IPS DF 4.7 (cell line): ENCODE results near the gene FANK1.
A peak's percentile ranks its signal among the peaks of the same experiment; 100 is the strongest.
"Not testable (repeated sequence)": the region's sequence is repeated elsewhere in the genome, so short reads cannot be mapped to it uniquely, and the experiment has no call there.

Experiments used
- DNase-seq: peaks from one replicate; pipeline ENCODE4 v3.0.0-alpha.2; 2013; ENCODE audit warnings: low spot score; ENCODE audit errors: extremely low read depth

Gene FANK1

DNA sequence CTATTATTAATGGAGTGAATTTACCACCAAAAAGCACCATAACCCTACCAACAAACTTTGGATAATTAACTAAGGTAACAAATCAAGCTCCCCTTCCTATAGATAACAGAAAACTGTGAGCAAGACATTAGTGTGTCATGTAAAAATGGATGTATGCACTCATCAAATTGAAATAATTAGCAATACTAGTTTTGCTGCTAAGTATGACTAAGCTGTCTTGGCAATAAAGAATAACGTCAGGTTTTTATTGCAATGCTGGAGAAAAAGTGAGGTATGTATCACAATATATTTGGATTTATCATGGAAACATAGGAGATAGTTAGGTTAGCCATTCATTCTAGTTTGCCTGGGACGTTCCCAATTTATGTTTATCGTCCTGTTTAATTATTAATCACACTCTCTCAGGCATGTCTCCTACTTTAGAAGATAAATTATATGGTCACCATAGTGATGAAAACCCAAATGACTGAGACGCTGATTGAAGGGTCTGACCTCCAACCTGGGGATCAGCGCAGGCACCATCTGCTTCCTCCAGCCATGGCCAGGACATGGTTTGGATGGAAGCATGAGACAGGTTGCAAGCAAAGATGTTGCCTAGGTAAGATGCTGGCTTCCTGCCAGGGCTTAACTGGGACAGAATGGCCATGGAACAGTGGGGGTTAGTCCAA, 125.6 kb downstream of the FANK1 start:
- DNase-seq: no peak

DNA sequence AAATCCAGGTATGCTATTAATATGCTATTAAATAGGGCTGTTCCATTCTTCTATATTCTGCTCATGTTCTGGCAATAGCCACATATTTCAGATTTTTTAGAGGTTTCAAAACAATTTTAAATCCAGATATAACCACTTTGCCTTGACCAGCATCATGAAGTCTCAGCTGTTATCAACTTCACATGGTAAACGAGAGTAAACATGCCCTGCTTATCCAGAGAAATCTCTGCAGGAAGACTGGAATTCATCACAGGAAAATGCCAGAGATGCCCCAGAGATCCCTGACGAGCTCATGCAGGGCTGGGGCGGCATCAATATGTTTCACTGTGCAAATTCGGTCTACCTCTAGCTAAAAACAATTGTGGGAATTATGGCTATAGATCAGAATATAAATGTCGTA, 126.5 kb downstream of the FANK1 start:
- DNase-seq: no peak

GRCh38 chr10:126027692-126028091, 131.3 kb downstream of the FANK1 start:
- DNase-seq: no peak

DNA sequence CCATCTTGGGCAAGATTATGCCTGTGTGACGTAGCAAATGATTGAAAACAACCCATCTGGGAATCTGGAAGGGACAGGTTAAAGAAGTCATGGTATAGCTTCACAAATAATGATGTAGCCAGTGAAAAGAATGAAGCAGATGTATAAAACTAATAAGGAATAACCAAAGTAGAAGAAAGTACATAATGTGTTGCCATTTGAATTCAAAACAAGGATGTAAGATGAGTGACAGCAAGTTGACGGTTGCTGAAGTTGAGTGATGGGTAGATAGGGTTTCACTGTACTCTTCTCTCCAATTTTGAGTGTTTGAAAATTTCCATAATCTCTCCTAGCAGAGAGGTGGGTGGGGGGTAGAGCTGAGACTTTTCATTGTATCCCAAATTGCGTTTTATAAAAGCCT, 133.6 kb downstream of the FANK1 start:
- DNase-seq: no peak

DNA sequence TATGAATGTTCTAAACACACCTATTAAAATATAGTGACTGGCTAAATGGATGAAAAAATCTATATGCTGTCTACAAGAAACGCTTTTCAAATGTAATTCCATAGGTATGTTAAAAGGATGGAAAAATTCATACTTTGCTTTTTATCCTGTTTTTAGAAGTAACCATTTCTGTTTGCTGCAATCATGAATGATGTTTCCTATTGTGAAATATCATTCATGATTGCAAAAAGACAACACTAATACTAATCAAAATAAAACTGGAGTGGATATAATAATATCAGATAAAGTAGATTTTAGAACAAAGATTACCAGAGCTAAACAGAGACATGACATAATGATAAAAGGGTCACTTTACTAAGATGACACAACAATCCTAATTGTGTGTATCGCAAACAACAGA, 138.2 kb downstream of the FANK1 start:
- no peak for DNase-seq

GRCh38 chr10:126036515-126036914, 140.2 kb downstream of the FANK1 start:
- DNase-seq: no peak

GRCh38 chr10:126037946-126038345, 141.6 kb downstream of the FANK1 start:
- no peak for DNase-seq

GRCh38 chr10:126041117-126041516, 144.8 kb downstream of the FANK1 start:
- DNase-seq: no peak

GRCh38 chr10:126041804-126042231, 145.5 kb downstream of the FANK1 start:
- DNase-seq: peak; percentile 14

- no peak for DNase-seq
Observed at GRCh38 chr10:126042354-126042753, 146.0 kb downstream of the FANK1 start.

DNA sequence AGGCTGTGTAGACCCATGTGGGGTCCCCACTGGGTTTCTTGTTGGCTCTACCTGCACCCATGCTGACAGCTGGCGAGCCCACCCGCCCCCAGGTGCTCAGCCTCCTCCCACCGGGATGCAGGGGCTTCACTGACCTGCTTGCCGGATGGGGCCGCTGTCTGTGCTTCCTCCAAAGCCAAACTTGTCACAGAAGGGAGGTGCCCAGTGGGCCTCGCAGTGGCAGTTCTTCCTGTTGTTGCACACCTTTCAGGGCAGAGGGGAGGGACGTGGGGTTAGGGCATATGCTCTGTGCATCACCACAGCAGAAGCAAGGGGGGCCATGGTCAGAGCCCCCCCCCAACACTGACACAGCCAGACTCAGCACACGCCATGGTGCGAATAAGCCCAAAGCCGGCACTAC, 146.5 kb downstream of the FANK1 start:
- no peak for DNase-seq

DNA sequence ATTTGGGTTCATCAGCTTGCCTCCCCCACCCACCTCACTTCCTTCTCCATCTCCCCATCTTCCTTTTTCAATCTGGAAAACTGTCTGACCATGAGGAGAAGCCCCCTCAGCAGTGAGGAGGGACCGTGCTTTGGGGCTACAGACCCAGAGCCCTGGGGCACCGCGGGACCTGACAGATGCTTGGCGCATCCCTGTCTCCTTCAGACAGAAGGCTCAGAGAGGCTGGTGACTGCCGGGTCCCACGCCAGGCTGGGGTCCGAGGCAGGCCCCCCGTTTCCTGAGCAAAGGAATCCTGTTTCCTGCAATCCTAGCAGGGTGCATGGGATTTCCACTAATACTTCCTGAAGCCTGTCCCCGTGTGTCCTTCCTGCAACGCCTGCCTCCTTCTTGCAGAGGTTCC, 147.0 kb downstream of the FANK1 start:
- DNase-seq: no peak

DNA sequence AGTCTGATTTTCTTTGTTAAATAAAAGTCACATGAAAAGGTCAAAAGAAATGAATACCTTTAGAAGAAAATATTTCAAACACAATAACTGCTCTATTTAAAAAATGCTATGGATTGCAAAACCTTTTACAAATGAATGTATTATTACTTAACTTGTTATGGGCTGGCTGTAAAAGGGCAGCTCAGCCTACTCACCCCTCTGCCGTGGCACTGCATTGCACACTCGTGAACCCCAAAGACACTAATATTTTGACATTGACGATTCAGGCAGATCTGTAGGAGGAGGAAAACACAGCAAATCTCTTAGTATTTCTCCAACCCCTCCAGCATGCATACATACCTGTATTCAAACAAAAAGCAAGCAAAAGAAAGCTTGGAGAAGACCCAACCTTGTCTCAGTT, 149.5 kb downstream of the FANK1 start:
- DNase-seq: no peak

DNA sequence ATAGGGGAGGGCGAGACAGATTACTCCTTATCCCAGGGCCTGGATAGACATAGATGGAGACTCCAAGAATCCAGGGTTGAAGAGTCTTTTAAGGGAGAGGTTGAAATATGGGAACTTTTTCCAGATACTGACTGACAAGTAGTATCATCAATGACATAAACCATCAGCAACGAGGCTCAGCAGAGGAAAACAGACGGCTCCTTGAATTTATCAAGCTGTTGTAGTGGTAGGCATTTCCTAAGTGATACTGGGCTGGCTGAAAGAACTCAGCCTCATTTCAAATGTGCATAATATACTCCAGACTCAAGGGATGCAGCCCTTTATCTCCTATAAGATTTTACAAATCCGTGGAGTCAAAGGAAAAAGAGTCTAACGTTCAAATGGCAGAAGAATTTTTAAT, 150.5 kb downstream of the FANK1 start:
- no peak for DNase-seq

- not testable (repeated sequence) for DNase-seq
Observed at GRCh38 chr10:126047749-126048148, 151.4 kb downstream of the FANK1 start.

GRCh38 chr10:126049759-126050700, 153.7 kb downstream of the FANK1 start:
- no peak for DNase-seq

DNA sequence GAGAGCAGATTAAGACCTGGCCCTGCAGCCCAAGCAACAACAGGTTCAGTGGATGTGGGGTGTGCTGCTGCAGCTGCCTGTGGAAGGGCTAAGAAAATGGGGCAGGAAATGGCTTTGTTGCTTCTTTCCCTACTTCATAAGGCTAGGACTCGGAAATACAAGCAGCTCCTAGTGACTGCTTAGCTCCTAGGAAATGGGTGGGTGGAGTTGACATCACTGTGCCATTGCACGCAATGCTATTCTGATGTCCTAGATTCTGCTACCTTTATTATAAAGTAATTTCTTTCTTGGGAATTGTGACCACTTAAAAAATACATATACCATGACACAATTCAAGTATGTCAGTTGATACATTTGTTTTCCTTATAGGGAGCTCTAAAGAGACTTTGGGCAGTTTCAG, 155.8 kb downstream of the FANK1 start:
- DNase-seq: no peak

GRCh38 chr10:126054191-126054590, 157.8 kb downstream of the FANK1 start:
- no peak for DNase-seq

- DNase-seq: no peak
Observed at GRCh38 chr10:126057494-126057893, 161.1 kb downstream of the FANK1 start.

- no peak for DNase-seq
Observed at GRCh38 chr10:126058104-126058503, 161.7 kb downstream of the FANK1 start.

DNA sequence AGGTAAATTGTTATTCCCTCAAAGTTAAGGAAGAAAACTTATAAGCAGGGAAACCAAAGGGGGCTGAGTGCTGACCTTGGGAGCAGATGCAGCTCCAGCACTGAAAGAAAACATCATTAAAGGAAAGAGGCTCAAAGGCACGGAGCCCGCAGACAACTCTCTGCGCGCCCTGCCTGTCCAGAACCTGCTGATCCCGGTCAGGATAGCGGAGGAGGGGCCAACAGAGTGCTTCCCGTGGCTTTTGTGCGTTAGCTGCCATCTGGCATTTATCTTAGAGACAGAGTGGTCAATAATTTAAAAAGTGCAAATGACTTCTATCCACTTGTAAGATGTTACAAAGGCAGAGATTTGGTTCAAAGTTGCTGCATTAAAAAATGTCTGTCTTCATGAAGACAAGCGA, 162.1 kb downstream of the FANK1 start:
- no peak for DNase-seq
